Neuron (in vitro differentiated cells): ENCODE results near the gene ZNF556.

ENCODE experiments used
- H2AFZ ChIP-seq: one replicate; pipeline ENCODE4 v1.6.1; 2013; ENCODE audit warnings: low read depth, mild to moderate bottlenecking, inconsistent platforms, low read length, moderate library complexity
- H3K27me3 ChIP-seq: one replicate; pipeline ENCODE4 v1.6.1; 2013; ENCODE audit warnings: low read length; ENCODE audit not compliant: insufficient read depth
- H3K36me3 ChIP-seq: one replicate; pipeline ENCODE4 v1.6.1; 2013; ENCODE audit warnings: low read length; ENCODE audit not compliant: insufficient read depth
- H3K4me1 ChIP-seq: one replicate; pipeline ENCODE4 v1.6.1; 2013; ENCODE audit warnings: low read length; ENCODE audit not compliant: insufficient read depth
- H3K4me3 ChIP-seq: 2 replicates; pipeline ENCODE4 v1.5.1; 2013; ENCODE audit warnings: mild to moderate bottlenecking, low read length, moderate library complexity
- H3K9me3 ChIP-seq: one replicate; pipeline ENCODE4 v1.6.1; 2013; ENCODE audit warnings: low read length

The ZNF556 gene

GRCh38 chr19:2841855-2842574, 25.1 kb upstream of the ZNF556 start:
- no peaks in the 10 kb centered on the region for H3K27me3 ChIP-seq
- peak overlapping the region; percentile 26 for H2AFZ ChIP-seq

GRCh38 chr19:2845107-2845506, 22.0 kb upstream of the ZNF556 start:
- Histone ChIP-seq H3K36me3 (no peaks in the 10 kb centered on the region), H3K4me3 (no peak overlapping the region), H2AFZ (no peak overlapping the region), H3K27me3 (no peaks in the 10 kb centered on the region), H3K4me1 (peaks cover 6% of the 10 kb centered on the region), H3K9me3 (peaks cover 37% of the 10 kb centered on the region)

More at GRCh38 chr19:2841855-2842574, 25.1 kb upstream of the ZNF556 start:
- H3K4me3 ChIP-seq = peak overlapping the region; percentile 73
- peaks cover 26% of the 10 kb centered on the region for H3K9me3 ChIP-seq
- no peaks in the 10 kb centered on the region for H3K36me3 ChIP-seq
- H3K4me1 ChIP-seq = peaks cover 6% of the 10 kb centered on the region

- peaks cover 10% of the 10 kb centered on the region for H3K36me3 ChIP-seq
- H2AFZ ChIP-seq = no peak overlapping the region
- peaks cover 44% of the 10 kb centered on the region for H3K9me3 ChIP-seq
- no peaks in the 10 kb centered on the region for H3K27me3 ChIP-seq
- peaks cover 6% of the 10 kb centered on the region for H3K4me1 ChIP-seq
- H3K4me3 ChIP-seq = no peak overlapping the region
Observed at GRCh38 chr19:2846180-2846894, 20.8 kb upstream of the ZNF556 start.

GRCh38 chr19:2847507-2847906, 19.6 kb upstream of the ZNF556 start:
- peaks cover under 1% of the 10 kb centered on the region for H3K4me1 ChIP-seq
- H3K27me3 ChIP-seq = no peaks in the 10 kb centered on the region
- peaks cover 54% of the 10 kb centered on the region for H3K9me3 ChIP-seq
- H3K36me3 ChIP-seq = peaks cover 21% of the 10 kb centered on the region
- no peak overlapping the region for H3K4me3 ChIP-seq
- no peak overlapping the region for H2AFZ ChIP-seq

GRCh38 chr19:2848616-2849015, 18.5 kb upstream of the ZNF556 start:
- Histone ChIP-seq H3K27me3 (no peaks in the 10 kb centered on the region), H3K9me3 (peaks cover 65% of the 10 kb centered on the region), H2AFZ (no peak overlapping the region), H3K36me3 (peaks cover 32% of the 10 kb centered on the region), H3K4me1 (no peaks in the 10 kb centered on the region), H3K4me3 (no peak overlapping the region)

- Histone ChIP-seq H3K4me3 (no peak overlapping the region), H3K4me1 (no peaks in the 10 kb centered on the region), H3K27me3 (no peaks in the 10 kb centered on the region), H3K36me3 (peaks cover 45% of the 10 kb centered on the region), H3K9me3 (peaks cover 64% of the 10 kb centered on the region), H2AFZ (no peak overlapping the region)
Observed at GRCh38 chr19:2850256-2850925, 16.7 kb upstream of the ZNF556 start.

GRCh38 chr19:2852598-2852997, 14.5 kb upstream of the ZNF556 start:
- H3K9me3 ChIP-seq = peaks cover 54% of the 10 kb centered on the region
- H2AFZ ChIP-seq = no peak overlapping the region
- H3K36me3 ChIP-seq = peaks cover 48% of the 10 kb centered on the region

GRCh38 chr19:2853015-2853606, 14.0 kb upstream of the ZNF556 start:
- Histone ChIP-seq H3K27me3 (no peaks in the 10 kb centered on the region), H3K4me1 (no peaks in the 10 kb centered on the region), H3K4me3 (no peak overlapping the region), H2AFZ (no peak overlapping the region), H3K9me3 (peaks cover 55% of the 10 kb centered on the region), H3K36me3 (peaks cover 48% of the 10 kb centered on the region)

More at GRCh38 chr19:2852598-2852997, 14.5 kb upstream of the ZNF556 start:
- Histone ChIP-seq H3K27me3 (no peaks in the 10 kb centered on the region), H3K4me1 (no peaks in the 10 kb centered on the region), H3K4me3 (no peak overlapping the region)

- H3K4me1 ChIP-seq = no peaks in the 10 kb centered on the region
- peaks cover 48% of the 10 kb centered on the region for H3K36me3 ChIP-seq
- peaks cover 53% of the 10 kb centered on the region for H3K9me3 ChIP-seq
- H3K27me3 ChIP-seq = no peaks in the 10 kb centered on the region
- H3K4me3 ChIP-seq = no peak overlapping the region
- H2AFZ ChIP-seq = no peak overlapping the region
Observed at GRCh38 chr19:2854849-2855248, 12.3 kb upstream of the ZNF556 start.

- Histone ChIP-seq H3K4me1 (no peaks in the 10 kb centered on the region), H3K9me3 (peaks cover 41% of the 10 kb centered on the region), H3K27me3 (no peaks in the 10 kb centered on the region), H2AFZ (no peak overlapping the region), H3K36me3 (peaks cover 36% of the 10 kb centered on the region), H3K4me3 (no peak overlapping the region)
Observed at GRCh38 chr19:2856457-2857050, 10.6 kb upstream of the ZNF556 start.

GRCh38 chr19:2858864-2859263, 8.3 kb upstream of the ZNF556 start:
- no peak overlapping the region for H3K4me3 ChIP-seq
- H3K27me3 ChIP-seq = no peaks in the 10 kb centered on the region
- H3K36me3 ChIP-seq = peaks cover 14% of the 10 kb centered on the region
- H2AFZ ChIP-seq = no peak overlapping the region
- H3K9me3 ChIP-seq = peaks cover 20% of the 10 kb centered on the region
- no peaks in the 10 kb centered on the region for H3K4me1 ChIP-seq

GRCh38 chr19:2863816-2864215, 3.3 kb upstream of the ZNF556 start:
- H3K27me3 ChIP-seq = no peaks in the 10 kb centered on the region
- peaks cover under 1% of the 10 kb centered on the region for H3K9me3 ChIP-seq
- no peaks in the 10 kb centered on the region for H3K4me1 ChIP-seq
- H2AFZ ChIP-seq = no peak overlapping the region
- H3K36me3 ChIP-seq = no peaks in the 10 kb centered on the region
- no peak overlapping the region for H3K4me3 ChIP-seq
